Measurements from ENCODE around the gene RAC2.
A peak's percentile ranks its signal among the peaks of the same experiment; 100 is the strongest.

Gene RAC2

GRCh38 chr22:37239336-37240239, 4.5 kb downstream of the RAC2 start:
- peaks cover 97% of the 10 kb centered on the region for H3K79me2 ChIP-seq (ENCODE audit: low read length)
- H3K4me3 ChIP-seq (ENCODE audit: low read length) = no peak overlapping the region
- H3K27ac ChIP-seq (ENCODE audit: low read length) = peak overlapping the region; percentile 14; the same call in 1 of the 2 replicates
- H3K27me3 ChIP-seq (replicated peaks; ENCODE audit: insufficient read depth, low read length) = no peaks in the 10 kb centered on the region
- H3K36me3 ChIP-seq (replicated peaks; ENCODE audit: insufficient read depth, low read length) = peaks cover 19% of the 10 kb centered on the region
- DNase-seq = no peak
- peaks cover 70% of the 10 kb centered on the region for H3K4me1 ChIP-seq (ENCODE audit: low read length)
- peaks cover 70% of the 10 kb centered on the region for H3F3A ChIP-seq (ENCODE audit: insufficient read depth, low read length)
- H2AFZ ChIP-seq (ENCODE audit: low read length) = no peak overlapping the region
- H3K4me2 ChIP-seq (ENCODE audit: low read depth, low read length) = peak overlapping the region; percentile 26; the same call in 1 of the 2 replicates
- TF ChIP-seq EZH2phosphoT487 (IDR thresholded peaks at IDR 0.05; ENCODE audit: low read length) (no peak), EZH2 (optimal IDR thresholded peaks at IDR 0.05; ENCODE audit: low read depth, low read length) (no peak)
- TF ChIP-seq, protein P1, sequence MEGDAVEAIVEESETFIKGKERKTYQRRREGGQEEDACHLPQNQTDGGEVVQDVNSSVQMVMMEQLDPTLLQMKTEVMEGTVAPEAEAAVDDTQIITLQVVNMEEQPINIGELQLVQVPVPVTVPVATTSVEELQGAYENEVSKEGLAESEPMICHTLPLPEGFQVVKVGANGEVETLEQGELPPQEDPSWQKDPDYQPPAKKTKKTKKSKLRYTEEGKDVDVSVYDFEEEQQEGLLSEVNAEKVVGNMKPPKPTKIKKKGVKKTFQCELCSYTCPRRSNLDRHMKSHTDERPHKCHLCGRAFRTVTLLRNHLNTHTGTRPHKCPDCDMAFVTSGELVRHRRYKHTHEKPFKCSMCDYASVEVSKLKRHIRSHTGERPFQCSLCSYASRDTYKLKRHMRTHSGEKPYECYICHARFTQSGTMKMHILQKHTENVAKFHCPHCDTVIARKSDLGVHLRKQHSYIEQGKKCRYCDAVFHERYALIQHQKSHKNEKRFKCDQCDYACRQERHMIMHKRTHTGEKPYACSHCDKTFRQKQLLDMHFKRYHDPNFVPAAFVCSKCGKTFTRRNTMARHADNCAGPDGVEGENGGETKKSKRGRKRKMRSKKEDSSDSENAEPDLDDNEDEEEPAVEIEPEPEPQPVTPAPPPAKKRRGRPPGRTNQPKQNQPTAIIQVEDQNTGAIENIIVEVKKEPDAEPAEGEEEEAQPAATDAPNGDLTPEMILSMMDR (IDR thresholded peaks at IDR 0.05; ENCODE audit: low read length) = no peak
- H3K9me3 ChIP-seq (replicated peaks; ENCODE audit: insufficient read depth, low read length) = no peaks in the 10 kb centered on the region
- no peaks in the 10 kb centered on the region for H3K9me2 ChIP-seq (replicated peaks; ENCODE audit: insufficient read depth, low read length)
- H4K20me1 ChIP-seq (ENCODE audit: insufficient read depth, low read length) = 0 out of 2 replicates have a peak, but pooled peaks cover 4% of the 10 kb centered on the region
- no peak overlapping the region; the same call in 1 of the 2 replicates for H3K9ac ChIP-seq (ENCODE audit: low read length)

GRCh38 chr22:37237371-37238268, 6.4 kb downstream of the RAC2 start:
- Histone ChIP-seq H3F3A (ENCODE audit: insufficient read depth, low read length) (peaks cover 68% of the 10 kb centered on the region), H3K9me2 (replicated peaks; ENCODE audit: insufficient read depth, low read length) (no peaks in the 10 kb centered on the region), H3K27ac (ENCODE audit: low read length) (peak overlapping the region; percentile 5; the same call in 1 of the 2 replicates), H3K79me2 (ENCODE audit: low read length) (peaks cover 98% of the 10 kb centered on the region), H3K27me3 (replicated peaks; ENCODE audit: insufficient read depth, low read length) (no peaks in the 10 kb centered on the region), H2AFZ (ENCODE audit: low read length) (no peak overlapping the region), H3K9ac (ENCODE audit: low read length) (no peak overlapping the region), H4K20me1 (ENCODE audit: insufficient read depth, low read length) (0 out of 2 replicates have a peak, but pooled peaks cover 4% of the 10 kb centered on the region), H3K4me3 (ENCODE audit: low read length) (no peak overlapping the region), H3K4me1 (ENCODE audit: low read length) (peaks cover 85% of the 10 kb centered on the region), H3K4me2 (ENCODE audit: low read depth, low read length) (peak overlapping the region; percentile 26; the same call in 1 of the 2 replicates), H3K36me3 (replicated peaks; ENCODE audit: insufficient read depth, low read length) (peaks cover 19% of the 10 kb centered on the region), H3K9me3 (replicated peaks; ENCODE audit: insufficient read depth, low read length) (no peaks in the 10 kb centered on the region)
- DNase-seq = no peak
- TF ChIP-seq EZH2phosphoT487 (IDR thresholded peaks at IDR 0.05; ENCODE audit: low read length) = no peak
- TF ChIP-seq, protein P1 (IDR thresholded peaks at IDR 0.05; ENCODE audit: low read length) = no peak
- no peak for TF ChIP-seq EZH2 (optimal IDR thresholded peaks at IDR 0.05; ENCODE audit: low read depth, low read length)

DNA sequence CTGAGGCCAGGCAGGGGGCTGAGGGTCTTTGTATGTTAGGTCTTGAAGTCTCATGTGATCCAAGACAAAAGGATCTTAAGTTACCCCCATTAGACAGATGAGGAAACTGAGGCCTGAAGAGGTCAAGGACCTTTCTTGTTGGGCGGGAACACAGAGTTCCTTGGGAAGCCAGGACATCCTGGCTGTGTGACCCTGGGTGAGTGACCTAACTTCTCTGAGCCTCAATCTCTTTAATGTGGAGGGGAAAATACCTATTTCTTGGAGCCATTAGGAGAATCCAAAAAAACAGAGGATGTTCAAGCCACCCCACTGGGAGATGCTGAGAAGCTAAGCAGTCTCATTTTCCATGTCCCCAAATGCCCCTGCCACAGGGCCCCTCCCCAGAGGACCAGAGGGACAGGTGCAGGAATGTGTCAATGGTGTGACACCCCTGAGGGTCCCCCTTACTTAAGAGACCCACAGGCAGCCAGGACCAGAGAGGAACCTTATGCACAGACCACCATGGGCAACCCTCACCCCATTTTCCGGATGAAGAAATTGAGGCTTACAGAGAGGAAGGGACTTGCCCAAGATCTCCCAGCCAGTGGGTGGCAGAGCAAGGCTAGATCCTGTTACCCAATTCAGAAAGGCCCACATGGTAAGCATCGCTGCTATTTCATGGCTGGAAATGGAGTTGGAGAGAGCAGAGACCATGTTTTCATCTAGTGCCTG, 8.0 kb downstream of the RAC2 start:
- H3K9me2 ChIP-seq (replicated peaks; ENCODE audit: insufficient read depth, low read length) = no peaks in the 10 kb centered on the region
- H4K20me1 ChIP-seq (ENCODE audit: insufficient read depth, low read length) = 0 out of 2 replicates have a peak, but pooled peaks cover 4% of the 10 kb centered on the region
- no peaks in the 10 kb centered on the region for H3K9me3 ChIP-seq (replicated peaks; ENCODE audit: insufficient read depth, low read length)
- H3K27ac ChIP-seq (ENCODE audit: low read length) = peak overlapping the region; percentile 34; the same call in 1 of the 2 replicates
- no peaks in the 10 kb centered on the region for H3K27me3 ChIP-seq (replicated peaks; ENCODE audit: insufficient read depth, low read length)
- no peak for DNase-seq
- H3K9ac ChIP-seq (ENCODE audit: low read length) = no peak overlapping the region
- no peak overlapping the region for H2AFZ ChIP-seq (ENCODE audit: low read length)
- H3K4me1 ChIP-seq (ENCODE audit: low read length) = peaks cover 89% of the 10 kb centered on the region
- no peak overlapping the region for H3K4me3 ChIP-seq (ENCODE audit: low read length)
- H3F3A ChIP-seq (ENCODE audit: insufficient read depth, low read length) = peaks cover 73% of the 10 kb centered on the region
- H3K36me3 ChIP-seq (replicated peaks; ENCODE audit: insufficient read depth, low read length) = peaks cover 13% of the 10 kb centered on the region
- TF ChIP-seq EZH2 (optimal IDR thresholded peaks at IDR 0.05; ENCODE audit: low read depth, low read length) (no peak), EZH2phosphoT487 (IDR thresholded peaks at IDR 0.05; ENCODE audit: low read length) (no peak)
- TF ChIP-seq, protein P1 (IDR thresholded peaks at IDR 0.05; ENCODE audit: low read length) = no peak
- peaks cover 98% of the 10 kb centered on the region for H3K79me2 ChIP-seq (ENCODE audit: low read length)
- peak overlapping the region; percentile 16; the same call in 1 of the 2 replicates for H3K4me2 ChIP-seq (ENCODE audit: low read depth, low read length)

Data from MM.1S (cell line).